Parietal lobe (tissue), 2 donors: ENCODE data around the gene KRTAP19-4. TPM values are rescaled to one million over a fixed set of nuclear protein-coding genes. Genes with fewer than 3 reads are reported as not detected.

Source experiments
- small RNA-seq: library from RNA; depleted of rRNA; stranded (forward); fragments of <200 nt; gene quantifications from one replicate; pipeline ENCODE3, GENCODE V24; 2014; ENCODE audit warnings: low replicate concordance
- total RNA-seq: library from RNA; depleted of rRNA; stranded (reverse); fragments of >200 nt; gene quantifications from one replicate; pipeline ENCODE4 v1.2.3, GENCODE V29; 2014

Gene KRTAP19-4
- total RNA-seq: not detected

GRCh38 chr21:30497065-30497464 lies at the start of gene KRTAP19-4:
KRTAP19-4 (minus strand) TSS chr21:30497165; CDS start chr21:30497110, 55 bp downstream.

GRCh38 chr21:30541764-30542163 lies 44.8 kb upstream of the KRTAP19-4 start, which contains the start of gene KRTAP19-6:
KRTAP19-6 (minus strand) TSS chr21:30541864; CDS start chr21:30541833, 31 bp downstream.

GRCh38 chr21:30502041-30502440 lies 5.1 kb upstream of the KRTAP19-4 start, which contains the start of gene KRTAP19-5:
KRTAP19-5 (minus strand) TSS chr21:30502141; CDS start chr21:30502090, 51 bp downstream.

GRCh38 chr21:30491963-30492428 lies 5.0 kb downstream of the KRTAP19-4 start, which contains the start of gene KRTAP19-3:
KRTAP19-3 (minus strand) TSS chr21:30492013; CDS start chr21:30491957, 56 bp downstream.

GRCh38 chr21:30487336-30487735 lies 9.6 kb downstream of the KRTAP19-4 start, which contains the start of gene KRTAP19-2:
KRTAP19-2 (minus strand) TSS chr21:30487436; CDS start chr21:30487348, 88 bp downstream.

GRCh38 chr21:30480145-30480544 lies 16.8 kb downstream of the KRTAP19-4 start, which contains the start of gene KRTAP19-1:
KRTAP19-1 (minus strand) TSS chr21:30480367; CDS start chr21:30480317, 50 bp downstream.

Small RNA genes within 50 kb of the gene (small RNA-seq; reads per million reads assigned to genes)
- not detected for gene AP000567.1
- not detected for gene KRTAP19-10P
- not detected for gene KRTAP19-11P
- gene KRTAP19-9P: not detected

Other genes with a start within 250 kb of the KRTAP19-4 start
- gene KRTAP24-1, start 214.2 kb downstream of the KRTAP19-4 start, total RNA-seq: not detected
- not detected for gene KRTAP25-1, start 207.7 kb downstream of the KRTAP19-4 start, total RNA-seq
- gene KRTAP26-1, start 176.8 kb downstream of the KRTAP19-4 start, total RNA-seq: not detected
- gene KRTAP27-1, start 159.5 kb downstream of the KRTAP19-4 start, total RNA-seq: not detected
- gene KRTAP23-1, start 148.6 kb downstream of the KRTAP19-4 start, total RNA-seq: not detected
- not detected for gene KRTAP13-2, start 124.9 kb downstream of the KRTAP19-4 start, total RNA-seq
- gene KRTAP13-1, start 101.1 kb downstream of the KRTAP19-4 start, total RNA-seq: not detected
- not detected for gene KRTAP13-3, start 71.2 kb downstream of the KRTAP19-4 start, total RNA-seq
- gene KRTAP13-4, start 66.9 kb downstream of the KRTAP19-4 start, total RNA-seq: not detected
- gene KRTAP15-1, start 56.9 kb downstream of the KRTAP19-4 start, total RNA-seq: not detected
- not detected for gene KRTAP19-1, start 16.8 kb downstream of the KRTAP19-4 start, total RNA-seq
- gene KRTAP19-2, start 9.7 kb downstream of the KRTAP19-4 start, total RNA-seq: not detected
- not detected for gene KRTAP19-3, start 5.2 kb downstream of the KRTAP19-4 start, total RNA-seq
- gene KRTAP19-5, start 5.0 kb upstream of the KRTAP19-4 start, total RNA-seq: not detected
- gene KRTAP19-6, start 44.7 kb upstream of the KRTAP19-4 start, total RNA-seq: not detected
- not detected for gene KRTAP19-7, start 64.1 kb upstream of the KRTAP19-4 start, total RNA-seq
- gene KRTAP22-2, start 93.2 kb upstream of the KRTAP19-4 start, total RNA-seq: not detected
- not detected for gene KRTAP6-3, start 95.3 kb upstream of the KRTAP19-4 start, total RNA-seq
- gene KRTAP6-2, start 101.7 kb upstream of the KRTAP19-4 start, total RNA-seq: not detected
- not detected for gene KRTAP22-1, start 103.9 kb upstream of the KRTAP19-4 start, total RNA-seq
- gene KRTAP6-1, start 116.8 kb upstream of the KRTAP19-4 start, total RNA-seq: not detected
- gene KRTAP20-1, start 119.3 kb upstream of the KRTAP19-4 start, total RNA-seq: not detected
- not detected for gene KRTAP20-4, start 123.5 kb upstream of the KRTAP19-4 start, total RNA-seq
- not detected for gene KRTAP20-2, start 138.0 kb upstream of the KRTAP19-4 start, total RNA-seq
- gene KRTAP20-3, start 145.7 kb upstream of the KRTAP19-4 start, total RNA-seq: not detected
- not detected for gene KRTAP21-3, start 221.6 kb upstream of the KRTAP19-4 start, total RNA-seq